Kidney (tissue), 14 donors: ENCODE data around the gene PSMB5. TPM values are rescaled to one million over a fixed set of nuclear protein-coding genes. Genes with fewer than 3 reads are reported as not detected.

Experiments used
- DNase-seq, 5 donors: peaks; one replicate each; pipeline ENCODE4 v3.0.0-alpha.2; 2013 to 2020
- FAIRE-seq: peaks from 2 replicates; lab custom pipeline; 2012; peaks lifted over from hg19 to GRCh38; lab: Jason Lieb, UNC
- H3K27ac ChIP-seq, 2 donors: one replicate each; pipeline ENCODE4 v1.7.0; 2013; ENCODE audit warnings: low read depth in 2 of 2, low read length in 2 of 2, inconsistent platforms in 1 of 2
- H3K27me3 ChIP-seq: one replicate; pipeline ENCODE4 v1.7.1; 2013; ENCODE audit warnings: low read length, inconsistent platforms; ENCODE audit not compliant: control insufficient read depth, insufficient read depth
- H3K36me3 ChIP-seq, 3 donors: one replicate each; pipeline versions ENCODE4 v1.7.0 to v1.7.1; 2013; ENCODE audit warnings: low read length in 3 of 3, control low read depth in 1 of 3, inconsistent platforms in 1 of 3; ENCODE audit not compliant: insufficient read depth in 3 of 3, control insufficient read depth in 2 of 3
- H3K4me1 ChIP-seq, 3 donors: one replicate each; pipeline versions ENCODE4 v1.7.0 to v1.7.1; 2013; ENCODE audit warnings: low read length in 3 of 3, inconsistent platforms in 1 of 3, low read depth in 1 of 3; ENCODE audit not compliant: control insufficient read depth in 2 of 3, insufficient read depth in 2 of 3
- H3K4me3 ChIP-seq, 3 donors: one replicate each; pipeline versions ENCODE4 v1.7.0 to v1.8.1; 2013; ENCODE audit warnings: low read length in 3 of 3, control low read depth in 1 of 3, inconsistent platforms in 1 of 3
- H3K9ac ChIP-seq, 3 donors: one replicate each; pipeline versions ENCODE4 v1.7.0 to v1.7.1; 2013; ENCODE audit warnings: low read length in 3 of 3, control low read depth in 1 of 3, inconsistent platforms in 1 of 3
- H3K9me3 ChIP-seq, 3 donors: one replicate each; pipeline versions ENCODE4 v1.7.0 to v1.7.1; 2013; ENCODE audit warnings: low read length in 3 of 3, control low read depth in 1 of 3, inconsistent platforms in 1 of 3; ENCODE audit not compliant: control insufficient read depth in 2 of 3, insufficient read depth in 1 of 3
- CTCF ChIP-seq: IDR thresholded peaks from 3 replicates; pipeline ENCODE4 v1.5.1; 2012; ENCODE audit warnings: mild to moderate bottlenecking, moderate library complexity, borderline replicate concordance; ENCODE audit not compliant: insufficient read depth; ENCODE audit errors: extremely low read depth
- intact Hi-C: fragments of 100-400 bp; cut with DNase I; formaldehyde crosslinking; loops from one replicate; pipeline ENCODE4 v1.11.1; 2022
- polyA plus RNA-seq: library from polyadenylated mRNA; stranded (reverse); fragments of 350-450 nt; fragmentation: Illumina TruSeq; extraction: RNeasy Lipid Tissue Mini Kit (QIAGEN cat#74804); gene quantifications from one replicate; pipeline ENCODE4 v1.2.3, GENCODE V29; 2014; ENCODE audit warnings: low read depth, low replicate concordance; ENCODE audit not compliant: insufficient read depth
- total RNA-seq: library from RNA; stranded (reverse); fragmentation: NEBNext Ultra II Directional; extraction: Animal tissue kit (Norgen Biotek cat#: 25700); gene quantifications from one replicate; pipeline ENCODE4 v1.2.1, GENCODE V29; 2021
- donor health status: control.
- donor health status: control.
- donor health status: control.
- donor health status: control.
- donor health status: control.
- donor health status: DM: yes; HTN: yes; CAD: no.
- donor health status: Normal renal cell carcinoma (clear cell type).

The PSMB5 gene
- total and polyA plus RNA-seq, 2 donors from 2014 or later: 87.1 to 190 TPM

GRCh38 chr14:22980672-22981089 is 54.0 kb downstream of the PSMB5 start:
- no peaks in the 10 kb centered on the region for H3K27me3 ChIP-seq
- intact Hi-C loops: no loop called here
- peak overlapping the region; percentile 83 to 91 for H3K27ac ChIP-seq
- no peaks in the 10 kb centered on the region for H3K9me3 ChIP-seq
- no peak for TF ChIP-seq CTCF
- DNase-seq (peak; percentile 73 to 92 (median 83)), FAIRE-seq (no peak)
- H3K9ac ChIP-seq: peak overlapping the region; percentile 34 to 83 (median 69)
- H3K4me3 ChIP-seq: peak overlapping the region; percentile 73 to 83 (median 77)
- H3K4me1 ChIP-seq: peaks cover 13 to 37% (median 32%) of the 10 kb centered on the region in 3 donors
- peaks cover 0 to 6% (median 0%) of the 10 kb centered on the region in 3 donors for H3K36me3 ChIP-seq

- Histone ChIP-seq H3K4me1 (peaks cover 13 to 37% (median 32%) of the 10 kb centered on the region in 3 donors), H3K27me3 (no peaks in the 10 kb centered on the region), H3K36me3 (peaks cover 0 to 6% (median 0%) of the 10 kb centered on the region in 3 donors), H3K9ac (peak overlapping the region; percentile 33 to 69 (median 57)), H3K4me3 (peak overlapping the region; percentile 72 to 78 (median 73)), H3K9me3 (no peaks in the 10 kb centered on the region), H3K27ac (peak overlapping the region; percentile 80 to 82)
- DNase-seq: no peak
- intact Hi-C loops: no loop called here
- TF ChIP-seq CTCF: no peak
- no peak for FAIRE-seq
Observed at GRCh38 chr14:22979748-22980392, 54.8 kb downstream of the PSMB5 start.

- Histone ChIP-seq H3K27me3 (no peaks in the 10 kb centered on the region), H3K4me3 (peak overlapping the region in 1 of 3 donors; percentile 78), H3K9ac (peak overlapping the region in 1 of 3 donors; percentile 63), H3K36me3 (peaks cover 0 to 6% (median 2%) of the 10 kb centered on the region in 3 donors), H3K27ac (peak overlapping the region in 1 of 2 donors; percentile 64), H3K9me3 (no peaks in the 10 kb centered on the region), H3K4me1 (peaks cover 13 to 40% (median 39%) of the 10 kb centered on the region in 3 donors)
- FAIRE-seq (no peak), DNase-seq (no peak)
- intact Hi-C loops: no loop called here
- no peak for TF ChIP-seq CTCF
Observed at GRCh38 chr14:22978981-22979671, 55.6 kb downstream of the PSMB5 start.
